H1 (cell line): ENCODE results near the gene KRT12. TPM values are rescaled to one million over a fixed set of nuclear protein-coding genes. Genes with fewer than 3 reads are reported as not detected.

Experiments used
- CTCF ChIA-PET: fragments of 300-600 bp; sonication (Branson Sonifier 250); formaldehyde crosslinking; loops from one replicate; lab custom pipeline; 2021; ENCODE audit not compliant: partially characterized antibody; lab: Charles Lee
- POLR2A ChIA-PET: fragments of 300-600 bp; sonication (Branson Sonifier 250); formaldehyde crosslinking; loops from one replicate; lab custom pipeline; 2021; ENCODE audit warnings: inconsistent platforms; ENCODE audit not compliant: partially characterized antibody; lab: Charles Lee
- DNase-seq, 2 experiments: peaks; one replicate each; pipeline versions ENCODE4 v3.0.0 to v3.0.0-alpha.2; 2010 to 2022; ENCODE audit warnings: low spot score in 2 of 2, low read depth in 1 of 2, mixed read lengths in 1 of 2
- FAIRE-seq: peaks from 2 replicates; lab custom pipeline; 2011; peaks lifted over from hg19 to GRCh38; lab: Jason Lieb, UNC
- H2AFZ ChIP-seq: 2 replicates; pipeline ENCODE4 v1.8.1; 2012; ENCODE audit warnings: low read length, inconsistent platforms
- H2AK5ac ChIP-seq: 2 replicates; pipeline ENCODE4 v1.6.1; 2013; ENCODE audit warnings: low read depth, low read length
- H2BK120ac ChIP-seq: replicated peaks from 2 replicates; pipeline ENCODE3; 2013; ENCODE audit warnings: low read depth, low read length, inconsistent platforms
- H2BK12ac ChIP-seq: 2 replicates; pipeline ENCODE4 v1.6.1; 2013; ENCODE audit warnings: low read depth, low read length
- H2BK15ac ChIP-seq: 2 replicates; pipeline ENCODE4 v1.6.1; 2013; ENCODE audit warnings: low read length
- H2BK20ac ChIP-seq: 2 replicates; pipeline ENCODE4 v1.6.1; 2013; ENCODE audit warnings: low read length
- H2BK5ac ChIP-seq: 2 replicates; pipeline ENCODE4 v1.6.1; 2013; ENCODE audit warnings: low read depth, low read length
- H3K14ac ChIP-seq: 2 replicates; pipeline ENCODE4 v1.6.1; 2013; ENCODE audit warnings: inconsistent platforms; ENCODE audit not compliant: insufficient read length
- H3K18ac ChIP-seq: 2 replicates; pipeline ENCODE4 v1.6.1; 2013; ENCODE audit warnings: low read length; ENCODE audit errors: extremely low read depth
- H3K23ac ChIP-seq: 2 replicates; pipeline ENCODE4 v1.6.1; 2013; ENCODE audit warnings: inconsistent platforms; ENCODE audit not compliant: insufficient read length
- H3K23me2 ChIP-seq: 2 replicates; pipeline ENCODE4 v1.6.1; 2013; ENCODE audit warnings: low read depth, low read length
- H3K27ac ChIP-seq: 2 replicates; pipeline ENCODE4 v1.6.1; 2011; ENCODE audit warnings: low read depth, low read length, inconsistent platforms
- H3K27me3 ChIP-seq, 4 experiments: replicated peaks in 1 of 4; 1 replicate in 1 of 4; 2 replicates in 3 of 4; pipeline versions ENCODE4 v1.6.1 to v1.8.1; 2011 to 2013; ENCODE audit warnings: low read length in 3 of 4, mild to moderate bottlenecking in 3 of 4, inconsistent platforms in 2 of 4, mixed read lengths in 2 of 4, moderate library complexity in 1 of 4; ENCODE audit not compliant: control insufficient read depth in 3 of 4, insufficient read depth in 3 of 4; ENCODE audit errors: extremely low read depth in 1 of 4
- H3K36me3 ChIP-seq, 4 experiments: 2 replicates each; pipeline versions ENCODE4 v1.6.1 to v1.8.1; 2011 to 2013; ENCODE audit warnings: mild to moderate bottlenecking in 4 of 4, low read length in 3 of 4, moderate library complexity in 2 of 4, control low read depth in 1 of 4, inconsistent platforms in 1 of 4; ENCODE audit not compliant: insufficient read depth in 4 of 4, control insufficient read depth in 2 of 4
- H3K4ac ChIP-seq: replicated peaks from 2 replicates; pipeline ENCODE3; 2013; ENCODE audit warnings: low read length, low read depth, mixed read lengths, inconsistent platforms; ENCODE audit not compliant: insufficient read length
- H3K4me1 ChIP-seq, 4 experiments: replicated peaks in 1 of 4; 1 replicate in 1 of 4; 2 replicates in 3 of 4; pipeline versions ENCODE4 v1.6.1 to v1.8.1; 2011 to 2013; ENCODE audit warnings: low read length in 3 of 4, inconsistent platforms in 2 of 4, mixed read lengths in 1 of 4; ENCODE audit not compliant: insufficient read depth in 4 of 4, control insufficient read depth in 3 of 4
- H3K4me2 ChIP-seq, 2 experiments: 2 replicates each; pipeline versions ENCODE4 v1.6.1 to v1.8.1; 2011 to 2013; ENCODE audit warnings: low read depth in 2 of 2, low read length in 2 of 2, control low read depth in 1 of 2, inconsistent platforms in 1 of 2, mild to moderate bottlenecking in 1 of 2; ENCODE audit not compliant: insufficient read depth in 1 of 2
- H3K4me3 ChIP-seq, 4 experiments: fragments of 200-600, 300-600 bp in 1 of 4; sonication (generic), shearing (Covaris generic), sonication (Bioruptor Twin) in 1 of 4; 2 replicates each; pipeline versions ENCODE4 v1.5.1 to v1.8.1; 2011 to 2016; ENCODE audit warnings: low read length in 4 of 4, low read depth in 3 of 4, control low read depth in 2 of 4, inconsistent platforms in 2 of 4, mild to moderate bottlenecking in 2 of 4, mixed read lengths in 1 of 4, moderate library complexity in 1 of 4; ENCODE audit not compliant: insufficient read depth in 2 of 4; ENCODE audit errors: extremely low read depth in 1 of 4
- H3K56ac ChIP-seq: replicated peaks from 2 replicates; pipeline ENCODE3; 2013; ENCODE audit warnings: low read depth, mild to moderate bottlenecking, mixed read lengths, low read length, inconsistent platforms; ENCODE audit not compliant: insufficient read length
- H3K79me1 ChIP-seq: 2 replicates; pipeline ENCODE4 v1.6.1; 2013; ENCODE audit warnings: low read depth, low read length, control low read depth
- H3K79me2 ChIP-seq, 2 experiments: 2 replicates each; pipeline versions ENCODE4 v1.6.1 to v1.8.1; 2012 to 2013; ENCODE audit warnings: low read length in 2 of 2, mild to moderate bottlenecking in 2 of 2, inconsistent platforms in 1 of 2; ENCODE audit not compliant: insufficient read depth in 2 of 2, control insufficient read depth in 1 of 2
- H3K9ac ChIP-seq, 4 experiments: replicated peaks in 1 of 4; 1 replicate in 1 of 4; 2 replicates in 3 of 4; pipeline versions ENCODE4 v1.6.1 to v1.8.1; 2011 to 2013; ENCODE audit warnings: low read depth in 3 of 4, low read length in 3 of 4, control low read depth in 2 of 4, mild to moderate bottlenecking in 2 of 4, moderate library complexity in 2 of 4, inconsistent platforms in 1 of 4; ENCODE audit errors: extremely low read depth in 1 of 4
- H3K9me3 ChIP-seq, 2 experiments: 2 replicates each; pipeline versions ENCODE4 v1.6.1 to v1.8.1; 2012 to 2013; ENCODE audit warnings: mild to moderate bottlenecking in 2 of 2, moderate library complexity in 2 of 2, control low read depth in 1 of 2, inconsistent platforms in 1 of 2, low read depth in 1 of 2, low read length in 1 of 2, mixed read lengths in 1 of 2; ENCODE audit not compliant: insufficient read depth in 2 of 2
- H4K20me1 ChIP-seq, 2 experiments: replicated peaks in 1 of 2; 2 replicates each; pipeline versions ENCODE3 to v1.8.1; 2011 to 2013; ENCODE audit warnings: inconsistent platforms in 2 of 2, low read length in 2 of 2, mild to moderate bottlenecking in 1 of 2; ENCODE audit not compliant: insufficient read depth in 2 of 2, control insufficient read depth in 1 of 2
- H4K5ac ChIP-seq: 2 replicates; pipeline ENCODE4 v1.6.1; 2013; ENCODE audit warnings: low read length, low read depth, mixed read lengths, inconsistent platforms; ENCODE audit not compliant: insufficient read length
- H4K8ac ChIP-seq: 2 replicates; pipeline ENCODE4 v1.8.0; 2013; ENCODE audit warnings: mild to moderate bottlenecking, moderate library complexity, low read length, inconsistent platforms; ENCODE audit not compliant: insufficient read depth; ENCODE audit errors: extremely low read depth
- H4K91ac ChIP-seq: replicated peaks from 2 replicates; pipeline ENCODE3; 2013; ENCODE audit warnings: low read length, mixed read lengths, inconsistent platforms; ENCODE audit not compliant: insufficient read length
- BCL11A ChIP-seq, 2 experiments: IDR thresholded peaks; one replicate each; pipeline ENCODE4 v1.6.1; 2011; ENCODE audit warnings: low read depth in 2 of 2, low read length in 2 of 2, mild to moderate bottlenecking in 2 of 2
- CEBPB ChIP-seq: IDR thresholded peaks from 2 replicates; pipeline ENCODE4 v1.6.1; 2012; ENCODE audit warnings: low read depth, low read length
- TAF7 ChIP-seq: optimal IDR thresholded peaks from 2 replicates; pipeline ENCODE3; 2011; ENCODE audit warnings: low read depth, mild to moderate bottlenecking, inconsistent platforms, low read length, moderate library complexity, borderline replicate concordance
- TCF12 ChIP-seq: IDR thresholded peaks from 2 replicates; pipeline ENCODE4 v1.6.1; 2011; ENCODE audit warnings: low read depth, mild to moderate bottlenecking, low read length
- polyA plus RNA-seq, 7 experiments: library from polyadenylated mRNA; depleted of rRNA in 3 of 7; stranded (reverse) in 5 of 7; unstranded in 2 of 7; fragments of >200 nt in 5 of 7; fragments of 200-250 nt in 2 of 7; gene quantifications; 1 replicate in 5 of 7; 2 replicates in 1 of 7; 4 replicates in 1 of 7; pipeline versions ENCODE4 v1.2.1 to v1.2.3, GENCODE V29; 2011 to 2013; ENCODE audit warnings: missing spikeins in 2 of 7, mixed read lengths in 2 of 7
- total RNA-seq: library from RNA; stranded (reverse); fragmentation: NEBNext Ultra II Directional; extraction: Animal tissue kit (Norgen Biotek cat#: 25700); gene quantifications from 2 replicates; pipeline ENCODE4 v1.2.1, GENCODE V29; 2021

The KRT12 gene
- total and polyA plus RNA-seq, 2 of the 8 experiments (the other 6 are each of a cell fraction or from before 2014, with no cell fraction given) = not detected

- H3K23me2 ChIP-seq = no peaks in the 10 kb centered on the region; the same call in 1 of the 2 replicates
- H3K23ac ChIP-seq = no peak overlapping the region
- H2AFZ ChIP-seq = no peak overlapping the region
- H2BK20ac ChIP-seq = no peak overlapping the region
- H3K9me3 ChIP-seq = no peaks in the 10 kb centered on the region
- no peaks in the 10 kb centered on the region for H3K79me2 ChIP-seq
- H3K79me1 ChIP-seq = no peaks in the 10 kb centered on the region
- ChIA-PET POLR2A (no interaction called here), CTCF (no interaction called here)
- H3K36me3 ChIP-seq = peaks cover 0 to 5% (median 4%) of the 10 kb centered on the region in 4 experiments; a peak in 2 of 8 replicates
- H3K9ac ChIP-seq = no peak overlapping the region
- H3K27ac ChIP-seq = no peak overlapping the region
- H3K27me3 ChIP-seq = peaks cover 0 to 5% (median 0%) of the 10 kb centered on the region in 4 experiments; a peak in 2 of 7 replicates
- no peak overlapping the region for H2BK15ac ChIP-seq
- FAIRE-seq = no peak
- no peak overlapping the region for H4K8ac ChIP-seq
- no peak overlapping the region for H2BK12ac ChIP-seq
- no peaks in the 10 kb centered on the region; a peak in 1 of 7 replicates for H3K4me1 ChIP-seq
- TF ChIP-seq TCF12 = no peak
- TF ChIP-seq CEBPB = no peak
- no peak for TF ChIP-seq TAF7
- no peak for TF ChIP-seq BCL11A (IDR thresholded peaks at IDR 0.05; ENCODE audit: low read depth in 2 of 2, low read length in 2 of 2)
- H3K56ac ChIP-seq = no peak overlapping the region
- no peak overlapping the region for H3K14ac ChIP-seq
- H2AK5ac ChIP-seq = no peak overlapping the region
- H4K5ac ChIP-seq = no peak overlapping the region
- no peak overlapping the region for H3K18ac ChIP-seq
- H2BK5ac ChIP-seq = no peak overlapping the region
- H3K4ac ChIP-seq = no peak overlapping the region
- no peak overlapping the region for H2BK120ac ChIP-seq
- H4K91ac ChIP-seq = no peak overlapping the region
- H3K4me3 ChIP-seq = no peak overlapping the region
- H4K20me1 ChIP-seq = no peaks in the 10 kb centered on the region
- DNase-seq = no peak
- no peak overlapping the region for H3K4me2 ChIP-seq
Observed at GRCh38 chr17:40821536-40821935, 45.5 kb downstream of the KRT12 start.
